Endothelial cell of umbilical vein (primary cell): ENCODE data around the gene CEP85L. TPM values are rescaled to one million over a fixed set of nuclear protein-coding genes. Genes with fewer than 3 reads are reported as not detected.

Experiments used
- BruUV-seq: library from RNA; stranded (reverse); fragments of 400-500 nt; replicated peaks from 2 replicates; lab custom pipeline; 2021; lab: Mats Ljungman, UMichigan
- CTCF ChIA-PET: fragments of 300-600, 350-600 bp; sonication (Branson Sonifier 250); formaldehyde crosslinking; loops from one replicate; lab custom pipeline; 2021; ENCODE audit warnings: antibody characterized with exemption, inconsistent platforms; lab: Charles Lee
- POLR2A ChIA-PET: fragments of 300-600, 350-600 bp; sonication (Branson Sonifier 250); formaldehyde crosslinking; loops from one replicate; lab custom pipeline; 2021; ENCODE audit warnings: antibody characterized with exemption, inconsistent platforms; lab: Charles Lee
- DNase-seq: peaks from one replicate; pipeline ENCODE4 v3.0.0-alpha.2; 2011; ENCODE audit warnings: low read depth, low spot score
- FAIRE-seq: peaks from 2 replicates; lab custom pipeline; 2011; peaks lifted over from hg19 to GRCh38; lab: Jason Lieb, UNC
- H2AFZ ChIP-seq: 2 replicates; pipeline ENCODE4 v1.6.0; 2012; ENCODE audit warnings: low read depth, low read length, control low read depth, inconsistent platforms
- H3K27ac ChIP-seq: 2 replicates; pipeline ENCODE4 v1.5.1; 2011; ENCODE audit warnings: low read depth, mild to moderate bottlenecking, control low read depth, low read length, moderate library complexity; ENCODE audit not compliant: insufficient read depth
- H3K27me3 ChIP-seq, 2 experiments: 2 replicates each; pipeline versions ENCODE4 v1.6.0 to v1.6.1; 2011; ENCODE audit warnings: low read length in 2 of 2, mixed read lengths in 1 of 2; ENCODE audit not compliant: control insufficient read depth in 2 of 2, insufficient read depth in 2 of 2
- H3K36me3 ChIP-seq, 2 experiments: 2 replicates in 1 of 2; 3 replicates in 1 of 2; pipeline ENCODE4 v1.5.1; 2011; ENCODE audit warnings: low read length in 2 of 2, mild to moderate bottlenecking in 1 of 2, moderate library complexity in 1 of 2; ENCODE audit not compliant: control insufficient read depth in 2 of 2, insufficient read depth in 2 of 2; ENCODE audit errors: extremely low read depth in 1 of 2
- H3K4me1 ChIP-seq: 3 replicates; pipeline ENCODE4 v1.5.1; 2011; ENCODE audit warnings: mild to moderate bottlenecking, low read length; ENCODE audit not compliant: control insufficient read depth, insufficient read depth; ENCODE audit errors: extremely low read depth
- H3K4me2 ChIP-seq: 2 replicates; pipeline ENCODE4 v1.6.1; 2011; ENCODE audit warnings: low read length, control low read depth, mixed read lengths; ENCODE audit not compliant: insufficient read depth
- H3K4me3 ChIP-seq, 3 experiments: fragments of 200-600 bp in 1 of 3; sonication (generic), shearing (Covaris generic) in 1 of 3; replicated peaks in 1 of 3; 2 replicates each; pipeline ENCODE4 v1.5.1; 2011 to 2016; ENCODE audit warnings: control low read depth in 3 of 3, low read length in 3 of 3, mild to moderate bottlenecking in 2 of 3, inconsistent platforms in 1 of 3, low read depth in 1 of 3, moderate library complexity in 1 of 3; ENCODE audit not compliant: insufficient read depth in 1 of 3
- H3K79me2 ChIP-seq: 2 replicates; pipeline ENCODE4 v1.6.0; 2012; ENCODE audit warnings: low read length, inconsistent platforms; ENCODE audit not compliant: control insufficient read depth, insufficient read depth
- H3K9ac ChIP-seq: replicated peaks from 2 replicates; pipeline ENCODE3; 2011; ENCODE audit warnings: low read length, control low read depth; ENCODE audit not compliant: insufficient read depth; ENCODE audit errors: extremely low read depth
- H3K9me1 ChIP-seq: replicated peaks from 3 replicates; pipeline ENCODE4 v1.6.0; 2011; ENCODE audit warnings: mild to moderate bottlenecking, low read length; ENCODE audit not compliant: control insufficient read depth, insufficient read depth; ENCODE audit errors: extremely low read depth
- H3K9me3 ChIP-seq: replicated peaks from 2 replicates; pipeline ENCODE4 v1.5.1; 2012; ENCODE audit warnings: low read length, inconsistent platforms; ENCODE audit not compliant: control insufficient read depth, insufficient read depth
- H4K20me1 ChIP-seq: replicated peaks from 2 replicates; pipeline ENCODE3; 2011; ENCODE audit warnings: mild to moderate bottlenecking, low read length; ENCODE audit not compliant: control insufficient read depth, insufficient read depth; ENCODE audit errors: extremely low read depth
- EZH2 ChIP-seq: IDR thresholded peaks from 2 replicates; pipeline ENCODE4 v1.6.1; 2012; ENCODE audit warnings: borderline replicate concordance, low read depth, mild to moderate bottlenecking, moderate library complexity, low read length, inconsistent platforms; ENCODE audit not compliant: severe bottlenecking
- FOS ChIP-seq: IDR thresholded peaks from 2 replicates; pipeline ENCODE4 v1.6.1; 2011; ENCODE audit warnings: mild to moderate bottlenecking, low read length, moderate library complexity, borderline replicate concordance; ENCODE audit not compliant: insufficient read depth
- GATA2 ChIP-seq: IDR thresholded peaks from 2 replicates; pipeline ENCODE4 v1.7.0; 2011; ENCODE audit warnings: low read depth, mild to moderate bottlenecking, moderate library complexity, mixed read lengths, low read length; ENCODE audit not compliant: insufficient read length, insufficient read depth
- JUN ChIP-seq: IDR thresholded peaks from 2 replicates; pipeline ENCODE4 v1.6.1; 2011; ENCODE audit warnings: borderline replicate concordance, low read depth; ENCODE audit not compliant: insufficient read length, insufficient read depth
- MYC ChIP-seq: IDR thresholded peaks from one replicate; pipeline ENCODE4 v1.6.1; 2011; ENCODE audit warnings: mild to moderate bottlenecking, low read depth, low read length
- POLR2A ChIP-seq: IDR thresholded peaks from 2 replicates; pipeline ENCODE4 v1.6.1; 2012; ENCODE audit warnings: low read depth, mild to moderate bottlenecking, control low read depth, low read length
- POLR2AphosphoS5 ChIP-seq: IDR thresholded peaks from 2 replicates; pipeline ENCODE4 v1.6.1; 2012; ENCODE audit warnings: low read depth, mild to moderate bottlenecking, control low read depth, low read length, moderate library complexity; ENCODE audit not compliant: insufficient read depth
- dilution Hi-C: fragments of 300-500 bp; cut with MboI; formaldehyde crosslinking; loops from one replicate; pipeline ENCODE4 v1.15.0; 2019; ENCODE audit warnings: low sequenced_read_pairs; ENCODE audit not compliant: extremely low pct_ligation_motif_present
- intact Hi-C: fragments of 100-400 bp; cut with micrococcal nuclease; formaldehyde crosslinking; loops from one replicate; pipeline ENCODE4 v1.10.0; 2022
- polyA plus RNA-seq, 4 experiments: library from polyadenylated mRNA; depleted of rRNA in 3 of 4; stranded (reverse) in 3 of 4; unstranded in 1 of 4; fragments of >200 nt; gene quantifications; 2 replicates each; pipeline versions ENCODE4 v1.2.1 to v1.2.3, GENCODE V29; 2011 to 2012; ENCODE audit warnings: missing spikeins in 1 of 4
- total RNA-seq: library from RNA; stranded (reverse); gene quantifications from 2 replicates; pipeline ENCODE4 v1.2.3, GENCODE V29; 2021
- TF ChIP-seq, protein P1 (sequence below): IDR thresholded peaks from 2 replicates; pipeline ENCODE4 v1.6.1; 2011; ENCODE audit not compliant: insufficient read depth, insufficient read length
- TF ChIP-seq, protein P2 (sequence below), 2 donors: IDR thresholded peaks; 1 replicate in 1 of 2; 2 replicates in 1 of 2; pipeline ENCODE4 v1.5.1; 2011; ENCODE audit warnings: low read length in 2 of 2, mild to moderate bottlenecking in 2 of 2, moderate library complexity in 2 of 2, control low read depth in 1 of 2, inconsistent platforms in 1 of 2, low read depth in 1 of 2; ENCODE audit not compliant: insufficient read depth in 1 of 2; ENCODE audit errors: extremely low read depth in 1 of 2

CEP85L gene
- total and polyA plus RNA-seq, 2 donors (not counting 3 experiments of a cell fraction or from before 2014, with no cell fraction given) = 1.8 to 9.2 TPM

DNA sequence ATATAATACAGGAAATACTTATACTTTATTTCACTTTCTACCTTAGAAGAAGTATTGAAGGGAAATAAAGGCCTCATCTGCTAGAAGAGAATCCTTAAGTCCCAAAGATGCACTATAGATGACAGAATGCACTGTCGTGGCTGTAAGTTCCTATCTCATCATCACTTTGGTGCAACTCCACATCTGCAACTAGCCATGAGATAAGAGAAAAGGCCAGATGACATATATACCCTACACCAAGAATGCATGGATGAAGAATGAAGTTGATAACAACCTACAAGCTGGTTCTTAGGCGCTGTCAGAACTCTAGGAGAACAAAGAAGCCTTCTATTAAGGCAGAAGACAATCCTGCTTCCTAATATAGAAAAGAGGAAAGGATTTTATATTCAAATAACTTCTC, 114.9 kb downstream of the CEP85L start:
- Histone ChIP-seq H3K4me2 (no peak overlapping the region), H4K20me1 (no peaks in the 10 kb centered on the region), H3K36me3 (no peaks in the 10 kb centered on the region), H3K4me3 (no peak overlapping the region), H3K9me1 (no peaks in the 10 kb centered on the region), H3K9ac (no peak overlapping the region), H2AFZ (no peak overlapping the region), H3K79me2 (peaks cover 24% of the 10 kb centered on the region), H3K27me3 (no peaks in the 10 kb centered on the region), H3K4me1 (peaks cover 3% of the 10 kb centered on the region), H3K27ac (no peak overlapping the region), H3K9me3 (no peaks in the 10 kb centered on the region)
- TF ChIP-seq EZH2 (no peak), MYC (no peak), FOS (no peak), JUN (no peak), POLR2AphosphoS5 (no peak), POLR2A (no peak), GATA2 (no peak)
- TF ChIP-seq, protein P1, sequence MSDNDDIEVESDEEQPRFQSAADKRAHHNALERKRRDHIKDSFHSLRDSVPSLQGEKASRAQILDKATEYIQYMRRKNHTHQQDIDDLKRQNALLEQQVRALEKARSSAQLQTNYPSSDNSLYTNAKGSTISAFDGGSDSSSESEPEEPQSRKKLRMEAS = no peak
- TF ChIP-seq, protein P2, sequence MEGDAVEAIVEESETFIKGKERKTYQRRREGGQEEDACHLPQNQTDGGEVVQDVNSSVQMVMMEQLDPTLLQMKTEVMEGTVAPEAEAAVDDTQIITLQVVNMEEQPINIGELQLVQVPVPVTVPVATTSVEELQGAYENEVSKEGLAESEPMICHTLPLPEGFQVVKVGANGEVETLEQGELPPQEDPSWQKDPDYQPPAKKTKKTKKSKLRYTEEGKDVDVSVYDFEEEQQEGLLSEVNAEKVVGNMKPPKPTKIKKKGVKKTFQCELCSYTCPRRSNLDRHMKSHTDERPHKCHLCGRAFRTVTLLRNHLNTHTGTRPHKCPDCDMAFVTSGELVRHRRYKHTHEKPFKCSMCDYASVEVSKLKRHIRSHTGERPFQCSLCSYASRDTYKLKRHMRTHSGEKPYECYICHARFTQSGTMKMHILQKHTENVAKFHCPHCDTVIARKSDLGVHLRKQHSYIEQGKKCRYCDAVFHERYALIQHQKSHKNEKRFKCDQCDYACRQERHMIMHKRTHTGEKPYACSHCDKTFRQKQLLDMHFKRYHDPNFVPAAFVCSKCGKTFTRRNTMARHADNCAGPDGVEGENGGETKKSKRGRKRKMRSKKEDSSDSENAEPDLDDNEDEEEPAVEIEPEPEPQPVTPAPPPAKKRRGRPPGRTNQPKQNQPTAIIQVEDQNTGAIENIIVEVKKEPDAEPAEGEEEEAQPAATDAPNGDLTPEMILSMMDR (IDR thresholded peaks at IDR 0.05; ENCODE audit: extremely low read depth in 1 of 2, insufficient read depth in 1 of 2, low read depth in 1 of 2, low read length in 2 of 2) = no peak
- no TSS peak for BruUV-seq
- FAIRE-seq = no peak
- ChIA-PET CTCF (interaction anchor here (1.3 kb wide), 1 partner anchor 9 kb away, joined by 7 read pairs; no protein-coding TSS in a partner anchor), POLR2A (no interaction called here)
- intact Hi-C loops (no loop called here), dilution Hi-C loops (no loop called here)
- DNase-seq = no peak
